ENCODE data around the gene SPEM3.
A peak's percentile ranks its signal among the peaks of the same experiment; 100 is the strongest.

Gene SPEM3

DNA sequence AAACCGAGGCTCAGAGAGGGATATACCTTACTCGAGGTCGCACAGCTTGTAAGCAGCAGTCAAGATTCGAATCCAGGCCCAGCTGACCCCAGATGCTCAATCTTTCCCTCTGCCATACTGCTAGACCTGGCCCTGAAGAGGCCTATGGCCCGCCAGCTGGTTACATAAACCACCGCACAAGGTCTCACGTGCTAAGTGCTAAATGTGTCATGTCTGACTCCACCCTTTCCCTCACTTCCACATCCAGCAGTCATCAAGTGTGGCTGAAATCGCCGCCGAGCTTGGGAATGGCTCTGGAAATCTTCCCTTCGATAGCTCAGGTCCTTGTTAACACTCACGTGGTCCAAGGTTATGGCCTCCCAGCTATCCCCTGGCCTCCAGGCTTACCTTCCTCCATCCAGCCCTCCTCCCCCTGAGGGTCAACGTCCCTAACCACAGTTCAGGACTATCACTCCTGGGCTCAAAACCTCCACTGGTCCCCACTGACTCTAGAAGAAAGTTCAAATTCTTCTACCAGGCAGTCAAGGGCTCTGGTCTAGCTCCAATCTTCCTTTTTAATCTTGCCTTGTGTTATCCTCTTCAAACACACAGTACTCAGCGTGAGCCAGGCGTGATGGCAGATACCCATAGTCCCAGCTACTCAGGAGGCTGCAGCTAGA, 47.2 kb downstream of the SPEM3 start:
- DNase-seq (ENCODE audit: low read depth), result no peak
- TF ChIP-seq, protein P1, sequence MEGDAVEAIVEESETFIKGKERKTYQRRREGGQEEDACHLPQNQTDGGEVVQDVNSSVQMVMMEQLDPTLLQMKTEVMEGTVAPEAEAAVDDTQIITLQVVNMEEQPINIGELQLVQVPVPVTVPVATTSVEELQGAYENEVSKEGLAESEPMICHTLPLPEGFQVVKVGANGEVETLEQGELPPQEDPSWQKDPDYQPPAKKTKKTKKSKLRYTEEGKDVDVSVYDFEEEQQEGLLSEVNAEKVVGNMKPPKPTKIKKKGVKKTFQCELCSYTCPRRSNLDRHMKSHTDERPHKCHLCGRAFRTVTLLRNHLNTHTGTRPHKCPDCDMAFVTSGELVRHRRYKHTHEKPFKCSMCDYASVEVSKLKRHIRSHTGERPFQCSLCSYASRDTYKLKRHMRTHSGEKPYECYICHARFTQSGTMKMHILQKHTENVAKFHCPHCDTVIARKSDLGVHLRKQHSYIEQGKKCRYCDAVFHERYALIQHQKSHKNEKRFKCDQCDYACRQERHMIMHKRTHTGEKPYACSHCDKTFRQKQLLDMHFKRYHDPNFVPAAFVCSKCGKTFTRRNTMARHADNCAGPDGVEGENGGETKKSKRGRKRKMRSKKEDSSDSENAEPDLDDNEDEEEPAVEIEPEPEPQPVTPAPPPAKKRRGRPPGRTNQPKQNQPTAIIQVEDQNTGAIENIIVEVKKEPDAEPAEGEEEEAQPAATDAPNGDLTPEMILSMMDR (IDR thresholded peaks at IDR 0.05; ENCODE audit: low read depth, low read length, missing control alignments), result no peak
- H3K4me3 ChIP-seq (ENCODE audit: low read depth, low read length), result no peak overlapping the region

DNA sequence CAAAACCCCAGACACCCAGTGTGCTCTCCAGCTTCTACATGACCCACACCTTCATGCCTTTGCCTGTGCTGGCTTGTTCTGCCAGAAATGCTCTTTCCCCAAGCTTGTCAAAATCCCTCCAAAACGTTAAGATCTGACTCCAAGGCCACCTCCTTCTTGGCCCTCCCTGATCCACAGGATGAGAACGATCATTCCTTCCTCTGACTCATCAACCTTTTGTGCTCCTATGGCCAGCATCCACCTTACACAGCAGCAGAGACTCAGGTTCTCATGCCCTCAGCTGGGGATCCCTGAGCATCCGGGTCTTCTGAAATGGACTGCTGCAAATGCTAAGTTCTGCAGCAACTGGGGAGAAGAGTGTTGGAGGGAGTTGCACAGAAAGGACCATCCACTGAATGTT, 47.8 kb downstream of the SPEM3 start:
- no peak overlapping the region for H3K4me3 ChIP-seq (ENCODE audit: low read depth, low read length)
- TF ChIP-seq, protein P1 (IDR thresholded peaks at IDR 0.05; ENCODE audit: low read depth, low read length, missing control alignments), result no peak
- DNase-seq (ENCODE audit: low read depth), result no peak

DNA sequence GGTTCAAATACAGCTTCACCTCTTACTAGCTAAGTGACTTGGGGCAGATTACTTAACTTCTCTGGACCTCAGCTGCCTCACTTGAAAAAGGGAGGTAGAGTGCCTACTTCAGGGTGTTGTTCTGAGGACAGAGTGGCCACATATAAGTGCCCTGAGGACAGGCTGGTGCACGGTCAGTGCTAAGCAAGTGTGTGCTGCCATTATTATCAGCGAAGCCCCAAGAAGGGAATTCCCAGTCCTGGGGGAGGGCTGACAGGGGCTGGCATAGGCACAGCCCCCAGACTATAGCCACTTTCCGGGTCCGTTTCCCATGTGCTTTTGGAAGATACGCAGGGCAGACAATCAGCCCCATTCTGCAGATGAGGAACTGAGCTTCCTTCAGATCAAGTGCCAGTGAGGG, 48.3 kb downstream of the SPEM3 start:
- TF ChIP-seq, protein P1 (IDR thresholded peaks at IDR 0.05; ENCODE audit: low read depth, low read length, missing control alignments), result no peak
- no peak overlapping the region for H3K4me3 ChIP-seq (ENCODE audit: low read depth, low read length)
- no peak for DNase-seq (ENCODE audit: low read depth)

DNA sequence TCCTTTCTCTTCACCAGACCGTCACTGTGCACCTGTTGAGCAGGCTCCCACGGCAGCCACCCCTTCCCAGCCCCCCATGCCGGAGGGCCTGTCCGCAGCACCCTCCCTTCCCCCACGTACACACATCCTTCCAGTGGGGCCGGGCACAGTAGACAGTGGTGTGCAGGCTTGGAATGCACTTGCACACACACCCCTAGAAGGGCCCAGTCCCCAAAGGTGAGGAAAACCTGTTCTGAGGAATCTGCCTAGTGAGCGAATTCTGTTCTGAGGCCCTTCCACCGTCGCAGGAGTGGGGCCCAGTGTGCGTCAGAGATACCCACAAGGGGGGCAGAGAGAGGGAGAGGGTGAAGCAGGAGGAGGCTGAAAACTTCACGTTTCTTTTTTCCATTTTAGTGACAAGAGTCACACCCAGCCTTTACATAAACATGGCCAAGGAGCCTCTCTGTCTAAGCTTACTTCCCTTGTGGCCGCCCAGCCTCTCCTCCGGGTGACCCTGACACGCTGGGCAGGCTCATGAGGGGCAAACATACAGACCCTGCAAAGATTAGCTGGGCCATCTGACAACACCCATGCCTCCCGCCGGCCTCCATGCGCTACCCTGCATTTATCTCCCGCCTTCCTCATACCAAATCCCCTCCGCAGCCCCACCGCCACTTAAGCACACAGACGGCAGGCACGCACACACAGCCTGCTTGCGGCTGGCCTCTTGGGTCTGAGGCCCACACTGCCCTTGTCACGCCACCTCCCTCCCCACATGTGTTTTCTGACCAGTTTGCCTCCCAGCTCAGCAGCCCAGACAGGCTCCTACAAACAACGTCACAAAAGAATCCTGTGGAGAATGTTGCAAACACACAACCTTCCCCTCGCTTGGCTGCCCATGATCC, 49.0 kb downstream of the SPEM3 start:
- TF ChIP-seq, protein P1 (IDR thresholded peaks at IDR 0.05; ENCODE audit: low read depth, low read length, missing control alignments), result no peak
- DNase-seq (ENCODE audit: low read depth), result no peak
- H3K4me3 ChIP-seq (ENCODE audit: low read depth, low read length), result no peak overlapping the region

DNA sequence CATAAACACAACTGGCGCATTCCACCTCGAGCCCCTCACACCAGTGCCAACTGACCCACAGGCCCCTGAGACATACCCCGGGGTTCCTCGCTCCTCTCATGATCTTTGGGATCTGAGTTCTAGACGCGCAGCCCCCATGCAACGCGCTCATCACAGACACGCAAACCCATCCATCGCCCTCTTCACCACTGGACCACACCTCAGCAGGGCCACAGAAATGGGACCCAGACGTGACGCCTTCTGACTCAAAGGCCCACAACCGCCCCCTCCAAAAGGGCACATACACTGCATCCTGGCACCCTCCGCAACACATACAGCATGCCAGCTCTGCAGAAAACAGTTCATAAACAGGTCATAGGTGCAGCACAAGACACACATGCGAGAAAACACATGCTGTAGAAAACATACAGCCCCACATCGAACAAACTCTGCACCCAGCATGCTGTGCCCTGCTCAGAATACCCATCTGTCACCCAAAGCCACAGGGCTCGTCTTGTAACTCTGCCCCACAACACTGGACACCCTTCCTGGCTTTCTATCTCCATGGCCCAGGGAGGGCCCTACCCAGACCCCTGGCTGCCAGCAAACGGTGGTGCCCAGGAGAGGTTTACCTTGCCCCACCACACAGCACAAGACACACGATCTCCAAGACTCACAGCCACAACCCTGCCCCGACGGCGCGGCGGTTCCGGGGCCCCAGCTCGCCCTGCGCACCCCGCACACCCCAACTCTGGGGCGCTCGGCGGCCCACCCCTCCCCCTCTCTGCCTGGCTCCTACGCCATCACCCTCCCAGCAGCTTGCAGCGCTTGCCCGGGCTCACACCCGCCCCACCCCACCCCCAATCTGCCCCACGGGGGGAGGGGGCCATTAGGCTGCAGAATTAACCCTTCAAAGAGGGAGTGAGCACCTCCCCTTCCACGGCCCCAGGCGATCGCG, 49.9 kb downstream of the SPEM3 start:
- H3K4me3 ChIP-seq (ENCODE audit: low read depth, low read length), result peak overlapping the region; percentile 73
- TF ChIP-seq, protein P1 (IDR thresholded peaks at IDR 0.05; ENCODE audit: low read depth, low read length, missing control alignments), result no peak
- DNase-seq (ENCODE audit: low read depth), result no peak

DNA sequence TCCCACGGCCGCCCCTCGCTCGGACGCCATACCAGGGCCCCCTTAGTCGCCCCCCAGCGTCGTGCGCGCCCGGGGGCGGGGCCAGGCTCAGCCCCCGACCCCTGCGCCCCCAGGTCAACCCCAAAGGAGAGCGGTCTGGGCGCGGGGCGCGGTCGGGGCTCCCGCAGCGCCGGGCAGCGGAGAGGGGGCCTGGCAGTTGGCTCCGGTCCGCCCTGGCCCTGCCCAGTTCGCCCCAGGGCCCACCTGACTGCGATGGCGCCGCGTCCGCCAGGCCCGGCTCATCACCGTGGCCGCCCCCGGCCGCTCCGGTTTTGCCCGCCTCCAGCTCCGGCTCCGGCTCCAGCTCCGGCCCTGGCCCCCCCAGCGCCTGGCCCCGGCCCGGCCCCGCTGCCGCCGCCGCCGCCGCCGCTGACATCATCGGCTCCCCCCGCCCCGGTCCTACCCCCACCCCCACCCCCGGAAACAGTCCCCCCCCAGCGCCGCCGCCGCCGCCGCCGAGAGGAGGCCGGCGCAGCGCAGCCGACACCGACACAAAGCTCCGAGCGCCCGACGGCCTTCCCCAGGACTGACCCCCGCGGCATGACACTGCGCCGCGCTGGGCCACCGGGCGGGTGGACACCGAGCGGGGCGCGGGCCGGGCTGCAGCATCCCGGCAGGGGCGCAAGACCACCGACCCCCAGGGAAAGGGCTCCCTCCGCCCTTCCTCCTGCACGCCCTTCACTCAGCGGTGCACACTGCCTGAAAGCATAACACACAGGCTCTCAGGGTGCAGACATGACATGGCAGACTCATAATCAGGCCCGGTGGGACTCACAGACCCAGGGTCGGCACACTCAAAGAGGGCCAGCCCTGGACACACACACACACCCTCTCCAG, 50.8 kb downstream of the SPEM3 start, which contains the start of gene ZBTB4:
Gene ZBTB4, minus strand, starts transcription at position 419 of the 876 bp plus-strand sequence. CDS start 12,830 bp downstream, outside the sequence.
- no peak for DNase-seq (ENCODE audit: low read depth)
- TF ChIP-seq, protein P1 (IDR thresholded peaks at IDR 0.05; ENCODE audit: low read depth, low read length, missing control alignments), result no peak
- H3K4me3 ChIP-seq (ENCODE audit: low read depth, low read length), result peak within 1 kb of the TSS; percentile 73

Measured in GM12864 (cell line).